HCT116 (cell line): ENCODE data around the gene AGPS. TPM values are rescaled to one million over a fixed set of nuclear protein-coding genes. Genes with fewer than 3 reads are reported as not detected.

Source experiments
- ATAC-seq: fragments of 200-7000 bp; cut with Tn5 transposase; 2 replicates; pipeline ENCODE4 v1.9.1; 2020; ENCODE audit warnings: mild to moderate bottlenecking, moderate library complexity
- BruUV-seq: library from RNA; stranded (reverse); fragments of 400-500 nt; replicated peaks from 2 replicates; lab custom pipeline; 2021; lab: Mats Ljungman, UMichigan
- CTCF ChIA-PET: fragments of 300-600 bp; sonication (Branson Sonifier 250); formaldehyde crosslinking; loops from one replicate; lab custom pipeline; 2021; ENCODE audit warnings: antibody characterized with exemption; lab: Charles Lee
- POLR2A ChIA-PET: fragments of 300-600, 350-600 bp; sonication (Branson Sonifier 250); formaldehyde crosslinking; loops from one replicate; lab custom pipeline; 2021; ENCODE audit warnings: antibody characterized with exemption; lab: Charles Lee
- RAD21 ChIA-PET, 2 experiments: fragments of 300-600 bp; sonication (Branson Sonifier 250); formaldehyde crosslinking; loops; one replicate each; lab custom pipeline; 2023; ENCODE audit warnings: low total read pairs in 2 of 2; ENCODE audit not compliant: uncharacterized antibody in 2 of 2, unreplicated experiment in 2 of 2, low non-redundant PET in 1 of 2; lab: Charles Lee
- DNase-seq: peaks from one replicate; pipeline ENCODE4 v3.0.0-alpha.2; 2010; ENCODE audit warnings: low read depth, low spot score
- H2AFZ ChIP-seq: fragments of 200-600 bp; shearing (Covaris generic), sonication (generic); 2 replicates; pipeline ENCODE4 v1.6.1; 2017; ENCODE audit warnings: low read depth, mixed run types, mixed read lengths, antibody characterized with exemption, low read length; ENCODE audit not compliant: poor library complexity, severe bottlenecking
- H3K27ac ChIP-seq: 2 replicates; pipeline ENCODE4 v1.5.1; 2012; ENCODE audit warnings: low read depth, low read length
- H3K27me3 ChIP-seq: fragments of 200-600 bp; sonication (generic); 2 replicates; pipeline ENCODE4 v1.6.1; 2016; ENCODE audit warnings: mixed run types, low read length, mixed read lengths; ENCODE audit not compliant: insufficient read depth
- H3K36me3 ChIP-seq, 2 experiments: fragments of 200-500 bp in 1 of 2; fragments of 200-600 bp in 1 of 2; sonication (Bioruptor generic) in 1 of 2; sonication (generic) in 1 of 2; 2 replicates each; pipeline versions ENCODE4 v1.5.1 to v1.6.1; 2014 to 2016; ENCODE audit warnings: low read length in 2 of 2, inconsistent platforms in 1 of 2, mixed read lengths in 1 of 2, mixed run types in 1 of 2; ENCODE audit not compliant: insufficient read depth in 2 of 2, control insufficient read depth in 1 of 2
- H3K4me1 ChIP-seq, 2 experiments: fragments of 200-600 bp in 1 of 2; sonication (generic) in 1 of 2; 2 replicates each; pipeline versions ENCODE4 v1.5.1 to v1.6.1; 2012 to 2017; ENCODE audit warnings: low read length in 2 of 2, inconsistent platforms in 1 of 2, mild to moderate bottlenecking in 1 of 2, mixed read lengths in 1 of 2, mixed run types in 1 of 2, moderate library complexity in 1 of 2; ENCODE audit not compliant: insufficient read depth in 2 of 2, control insufficient read depth in 1 of 2
- H3K4me2 ChIP-seq: fragments of 200-600 bp; sonication (generic); 2 replicates; pipeline ENCODE4 v1.6.1; 2017; ENCODE audit warnings: mixed run types, low read length, mixed read lengths
- H3K4me3 ChIP-seq, 2 experiments: fragments of 200-600 bp in 1 of 2; sonication (generic) in 1 of 2; replicated peaks in 1 of 2; 2 replicates each; pipeline ENCODE4 v1.5.1; 2011 to 2016; ENCODE audit warnings: low read length in 2 of 2, control low read depth in 1 of 2, low read depth in 1 of 2, mild to moderate bottlenecking in 1 of 2, mixed read lengths in 1 of 2, mixed run types in 1 of 2
- H3K79me2 ChIP-seq: fragments of 200-600 bp; sonication (generic); 2 replicates; pipeline ENCODE4 v1.6.1; 2017; ENCODE audit warnings: mild to moderate bottlenecking, mixed run types, low read length, moderate library complexity, mixed read lengths; ENCODE audit not compliant: insufficient read depth
- H3K9ac ChIP-seq: fragments of 200-600 bp; sonication (generic); 2 replicates; pipeline ENCODE4 v1.6.1; 2016; ENCODE audit warnings: low read length, mixed read lengths
- H3K9me2 ChIP-seq: fragments of 200-600 bp; sonication (generic), shearing (Covaris generic); 2 replicates; pipeline ENCODE4 v1.6.1; 2017; ENCODE audit warnings: mixed run types, mild to moderate bottlenecking, moderate library complexity; ENCODE audit not compliant: insufficient read depth
- H3K9me3 ChIP-seq, 2 experiments: fragments of 200-500 bp in 1 of 2; fragments of 200-600 bp in 1 of 2; sonication (Bioruptor generic) in 1 of 2; sonication (generic) in 1 of 2; 2 replicates each; pipeline ENCODE4 v1.6.1; 2014 to 2017; ENCODE audit warnings: low read length in 2 of 2, mixed read lengths in 2 of 2, inconsistent platforms in 1 of 2, low read depth in 1 of 2, mild to moderate bottlenecking in 1 of 2, mixed run types in 1 of 2, moderate library complexity in 1 of 2; ENCODE audit not compliant: control insufficient read depth in 1 of 2, insufficient read depth in 1 of 2
- H4K20me1 ChIP-seq: fragments of 200-600 bp; sonication (generic), shearing (Covaris generic); 2 replicates; pipeline ENCODE4 v1.6.1; 2017; ENCODE audit warnings: mixed run types, mild to moderate bottlenecking, moderate library complexity; ENCODE audit not compliant: insufficient read depth
- ATF3 ChIP-seq: IDR thresholded peaks from 2 replicates; pipeline ENCODE4 v1.6.1; 2012
- CBX3 ChIP-seq: IDR thresholded peaks from 2 replicates; pipeline ENCODE4 v1.6.1; 2012; ENCODE audit warnings: low read depth
- CEBPB ChIP-seq: IDR thresholded peaks from 2 replicates; pipeline ENCODE4 v1.6.1; 2012; ENCODE audit warnings: low read depth
- CTCF ChIP-seq, 3 experiments: fragments of 200-600 bp in 1 of 3; sonication (generic) in 1 of 3; IDR thresholded peaks in 2 of 3; conservative IDR thresholded peaks in 1 of 3; 2 replicates each; pipeline ENCODE4 v1.5.1; 2012 to 2017; ENCODE audit warnings: low read depth in 2 of 3, low read length in 2 of 3, antibody characterized with exemption in 1 of 3, borderline replicate concordance in 1 of 3, control low read depth in 1 of 3, mild to moderate bottlenecking in 1 of 3, mixed read lengths in 1 of 3, mixed run types in 1 of 3, moderate library complexity in 1 of 3; ENCODE audit not compliant: insufficient read depth in 1 of 3
- EGR1 ChIP-seq: IDR thresholded peaks from 2 replicates; pipeline ENCODE4 v1.6.1; 2012; ENCODE audit warnings: low read depth
- ELF1 ChIP-seq: IDR thresholded peaks from 2 replicates; pipeline ENCODE4 v1.6.1; 2012; ENCODE audit warnings: low read depth, borderline replicate concordance
- EZH2phosphoT487 ChIP-seq: fragments of 200-600 bp; IDR thresholded peaks from 2 replicates; pipeline ENCODE4 v1.6.1; 2018; ENCODE audit warnings: antibody characterized with exemption, borderline replicate concordance
- FOSL1 ChIP-seq: IDR thresholded peaks from 2 replicates; pipeline ENCODE4 v1.6.1; 2012; ENCODE audit warnings: low read depth
- POLR2A ChIP-seq: IDR thresholded peaks from 2 replicates; pipeline ENCODE4 v1.7.0; 2011; ENCODE audit warnings: borderline replicate concordance; ENCODE audit not compliant: insufficient read depth, insufficient read length; ENCODE audit errors: extremely low read depth
- POLR2AphosphoS5 ChIP-seq: IDR thresholded peaks from 2 replicates; pipeline ENCODE4 v1.6.1; 2011; ENCODE audit warnings: mild to moderate bottlenecking, low read depth, low read length, moderate library complexity
- RAD21 ChIP-seq: IDR thresholded peaks from 2 replicates; pipeline ENCODE4 v1.6.1; 2012; ENCODE audit warnings: low read depth, mild to moderate bottlenecking
- REST ChIP-seq: IDR thresholded peaks from 2 replicates; pipeline ENCODE4 v1.6.1; 2012; ENCODE audit warnings: low read depth
- SIN3A ChIP-seq: IDR thresholded peaks from 2 replicates; pipeline ENCODE4 v1.6.1; 2012; ENCODE audit warnings: low read depth
- SP1 ChIP-seq: IDR thresholded peaks from 2 replicates; pipeline ENCODE4 v1.6.1; 2012; ENCODE audit warnings: low read depth
- SRF ChIP-seq: IDR thresholded peaks from 2 replicates; pipeline ENCODE4 v1.6.1; 2012; ENCODE audit warnings: low read depth
- TCF7L2 ChIP-seq: IDR thresholded peaks from 2 replicates; pipeline ENCODE4 v1.7.0; 2011; ENCODE audit warnings: borderline replicate concordance, inconsistent platforms; ENCODE audit not compliant: insufficient read depth, insufficient read length; ENCODE audit errors: extremely low read depth
- ZFX ChIP-seq: fragments of 450-650 bp; IDR thresholded peaks from 2 replicates; pipeline ENCODE4 v1.6.1; 2017
- ZNF274 ChIP-seq: fragments of 200-500 bp; sonication (Bioruptor generic); IDR thresholded peaks from 2 replicates; pipeline ENCODE4 v1.6.1; 2014; ENCODE audit warnings: mild to moderate bottlenecking, low read depth, low read length, inconsistent platforms
- intact Hi-C: fragments of 100-400 bp; cut with micrococcal nuclease; formaldehyde crosslinking; loops from 2 replicates; pipeline ENCODE4 v1.10.0; 2022
- total RNA-seq: library from RNA; stranded (reverse); gene quantifications from one replicate; pipeline ENCODE4 v1.2.1, GENCODE V29; 2021; ENCODE audit not compliant: unreplicated experiment

Gene AGPS
- total RNA-seq, 1 experiment from 2014 or later = 66.6 TPM

- TF ChIP-seq REST = no peak
- no peak for TF ChIP-seq ZFX
- TF ChIP-seq SIN3A = no peak
- TF ChIP-seq SP1 = no peak
- no peak for TF ChIP-seq CEBPB
- TF ChIP-seq TCF7L2 = no peak
- TF ChIP-seq ELF1 = no peak
- no peak for TF ChIP-seq EGR1
- TF ChIP-seq POLR2AphosphoS5 = no peak
Measured at GRCh38 chr2:177543007-177543760, 150.6 kb downstream of the AGPS start (continued).

- H3K4me3 ChIP-seq = no peak overlapping the region
- H3K36me3 ChIP-seq = no peaks in the 10 kb centered on the region
- H3K9ac ChIP-seq = no peak overlapping the region
- H3K27ac ChIP-seq = no peak overlapping the region
- peaks cover 0 to 3% of the 10 kb centered on the region in 2 experiments; a peak in 2 of 4 replicates for H3K9me3 ChIP-seq
- ChIA-PET CTCF (no interaction called here), POLR2A (no interaction called here), RAD21 (no interaction called here)
- intact Hi-C loops = no loop called here
- H3K79me2 ChIP-seq = no peaks in the 10 kb centered on the region
- H3K9me2 ChIP-seq = no peaks in the 10 kb centered on the region
- no TSS peak for BruUV-seq
- no peaks in the 10 kb centered on the region for H3K4me1 ChIP-seq
- DNase-seq = no peak
- H4K20me1 ChIP-seq = no peaks in the 10 kb centered on the region
- H3K4me2 ChIP-seq = no peak overlapping the region
- ATAC-seq = no peak
- no peaks in the 10 kb centered on the region for H3K27me3 ChIP-seq
- H2AFZ ChIP-seq = no peak overlapping the region
- no peak for TF ChIP-seq ZFX
- no peak for TF ChIP-seq ELF1
- no peak for TF ChIP-seq ATF3
- no peak for TF ChIP-seq ZNF274
- TF ChIP-seq RAD21 = no peak
- TF ChIP-seq SRF = no peak
- TF ChIP-seq FOSL1 = no peak
- no peak for TF ChIP-seq SIN3A
- no peak for TF ChIP-seq POLR2AphosphoS5
- no peak for TF ChIP-seq CEBPB
- no peak for TF ChIP-seq CTCF (IDR thresholded peaks at IDR 0.05 in 2 of 3, conservative IDR thresholded peaks at IDR 0.05 in 1 of 3; ENCODE audit: borderline replicate concordance in 1 of 3, insufficient read depth in 1 of 3, low read depth in 2 of 3, low read length in 2 of 3)
- no peak for TF ChIP-seq CBX3
- no peak for TF ChIP-seq POLR2A
- TF ChIP-seq EZH2phosphoT487 = no peak
Measured at GRCh38 chr2:177545143-177545542, 152.6 kb downstream of the AGPS start.
